GM12878 (cell line): Measurements from ENCODE around the gene FRMD8. TPM values are rescaled to one million over a fixed set of nuclear protein-coding genes. Genes with fewer than 3 reads are reported as not detected.

ENCODE experiments used
- ASH2L ChIP-seq: fragments of 300-600, 200-600 bp; sonication (generic); IDR thresholded peaks from 2 replicates; pipeline ENCODE4 v1.6.1; 2017; ENCODE audit warnings: low read depth, mild to moderate bottlenecking, borderline replicate concordance
- BCL3 ChIP-seq: IDR thresholded peaks from 2 replicates; pipeline ENCODE4 v1.6.1; 2011; ENCODE audit warnings: borderline replicate concordance, low read depth, mild to moderate bottlenecking, moderate library complexity, low read length; ENCODE audit not compliant: insufficient read depth, poor library complexity, severe bottlenecking
- BMI1 ChIP-seq: fragments of 450-650 bp; IDR thresholded peaks from 2 replicates; pipeline ENCODE4 v1.6.1; 2016; ENCODE audit warnings: mild to moderate bottlenecking, moderate library complexity, borderline replicate concordance
- EED ChIP-seq: sonication (generic); IDR thresholded peaks from 2 replicates; pipeline ENCODE4 v1.6.1; 2016; ENCODE audit warnings: antibody characterized with exemption, low read depth
- ELK1 ChIP-seq: IDR thresholded peaks from 2 replicates; pipeline ENCODE4 v1.6.1; 2012; ENCODE audit warnings: low read depth, low read length, improper control_type of control experiment
- GABPA ChIP-seq: IDR thresholded peaks from 2 replicates; pipeline ENCODE4 v1.6.1; 2014; ENCODE audit warnings: antibody characterized with exemption, low read depth, mild to moderate bottlenecking, inconsistent platforms
- GATAD2B ChIP-seq: fragments of 450-650 bp; conservative IDR thresholded peaks from 2 replicates; pipeline ENCODE4 v1.6.1; 2017; ENCODE audit warnings: low read depth, mild to moderate bottlenecking, moderate library complexity
- IRF5 ChIP-seq: fragments of 450-650 bp; IDR thresholded peaks from 2 replicates; pipeline ENCODE4 v1.6.1; 2017; ENCODE audit warnings: borderline replicate concordance
- STAT1 ChIP-seq: fragments of 450-650 bp; conservative IDR thresholded peaks from 2 replicates; pipeline ENCODE4 v1.6.1; 2014; ENCODE audit warnings: antibody characterized with exemption, mild to moderate bottlenecking
- TARDBP ChIP-seq: IDR thresholded peaks from 2 replicates; pipeline ENCODE4 v1.6.1; 2016; ENCODE audit warnings: borderline replicate concordance
- TCF7 ChIP-seq: IDR thresholded peaks from 2 replicates; pipeline ENCODE4 v1.6.1; 2014; ENCODE audit warnings: antibody characterized with exemption, borderline replicate concordance
- YBX1 ChIP-seq: fragments of 450-650 bp; IDR thresholded peaks from 2 replicates; pipeline ENCODE4 v1.6.1; 2016; ENCODE audit warnings: antibody characterized with exemption
- ZSCAN29 ChIP-seq: fragments of 450-650 bp; IDR thresholded peaks from 2 replicates; pipeline ENCODE4 v1.6.1; 2017; ENCODE audit warnings: mild to moderate bottlenecking, moderate library complexity
- polyA plus RNA-seq, 11 experiments: library from polyadenylated mRNA; depleted of rRNA in 4 of 11; unstranded in 6 of 11; stranded (reverse) in 5 of 11; fragments of >200 nt; fragmentation: Nextera tagmentation in 4 of 11; fragmentation: Illumina TruSeq in 1 of 11; extraction: Ambion mirVana in 4 of 11; extraction: Trizol in 1 of 11; gene quantifications; 1 replicate in 1 of 11; 2 replicates in 10 of 11; pipeline versions ENCODE4 v1.2.1 to v1.2.3, GENCODE V29; 2011 to 2016; ENCODE audit warnings: inconsistent platforms in 2 of 11, missing spikeins in 2 of 11, low read depth in 1 of 11
- total RNA-seq, 4 experiments: library from RNA; depleted of rRNA in 3 of 4; stranded (reverse); fragments of >200 nt in 3 of 4; fragmentation: Illumina TruSeq in 1 of 4; extraction: Trizol in 1 of 4; gene quantifications; 2 replicates each; pipeline versions ENCODE4 v1.2.1 to v1.2.3, GENCODE V29; 2013 to 2021
- TF ChIP-seq, protein P1 (sequence below): fragments of 450-650 bp; conservative IDR thresholded peaks from 2 replicates; pipeline ENCODE4 v1.6.1; 2017; ENCODE audit warnings: mild to moderate bottlenecking, moderate library complexity
- TF ChIP-seq, protein P2 (sequence below): IDR thresholded peaks from 2 replicates; pipeline ENCODE4 v1.6.1; 2012; ENCODE audit warnings: mild to moderate bottlenecking, low read depth, low read length

The FRMD8 gene
- total and polyA plus RNA-seq, 10 of the 15 experiments (the other 5 are each of a cell fraction or from before 2014, with no cell fraction given): 8.3 to 69.4 (median 28.0) TPM

DNA sequence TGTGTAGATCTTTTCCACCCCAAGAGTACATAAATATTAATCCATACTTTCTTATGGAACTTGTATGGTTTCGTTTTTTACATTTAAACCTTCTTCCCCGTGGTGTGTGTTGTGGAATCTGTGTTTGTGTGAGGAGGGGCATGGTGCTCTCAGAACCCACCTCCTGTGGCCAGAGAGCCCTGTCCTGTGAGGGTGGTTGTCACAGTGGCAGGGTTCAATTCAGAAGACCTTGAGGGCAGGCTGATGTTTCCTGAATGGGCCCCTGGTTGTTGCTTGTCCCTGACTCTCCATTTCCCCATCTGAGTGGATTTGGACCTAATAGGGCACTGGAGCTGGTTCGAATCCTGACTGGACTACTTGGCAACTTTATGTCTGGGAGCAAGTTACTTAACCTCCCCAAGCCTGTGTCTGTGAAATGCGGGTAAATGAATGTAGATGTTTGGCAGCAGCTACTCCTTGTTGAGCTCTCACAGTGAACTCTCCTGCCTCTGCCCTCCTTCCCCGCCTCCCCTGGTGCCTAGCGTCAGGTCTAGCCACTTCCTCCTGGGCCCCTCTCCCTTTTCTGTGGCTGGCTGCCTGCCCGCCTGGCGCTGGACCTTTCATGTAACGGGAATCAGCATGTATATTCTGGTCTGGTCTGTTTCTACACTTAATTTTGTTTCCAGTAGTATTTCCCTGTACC lies 43.4 kb downstream of the FRMD8 start (continued):
- no peak for TF ChIP-seq ELK1
- no peak for TF ChIP-seq YBX1
- TF ChIP-seq GATAD2B: no peak; the same call in 1 of the 2 replicates
- TF ChIP-seq, protein P1, sequence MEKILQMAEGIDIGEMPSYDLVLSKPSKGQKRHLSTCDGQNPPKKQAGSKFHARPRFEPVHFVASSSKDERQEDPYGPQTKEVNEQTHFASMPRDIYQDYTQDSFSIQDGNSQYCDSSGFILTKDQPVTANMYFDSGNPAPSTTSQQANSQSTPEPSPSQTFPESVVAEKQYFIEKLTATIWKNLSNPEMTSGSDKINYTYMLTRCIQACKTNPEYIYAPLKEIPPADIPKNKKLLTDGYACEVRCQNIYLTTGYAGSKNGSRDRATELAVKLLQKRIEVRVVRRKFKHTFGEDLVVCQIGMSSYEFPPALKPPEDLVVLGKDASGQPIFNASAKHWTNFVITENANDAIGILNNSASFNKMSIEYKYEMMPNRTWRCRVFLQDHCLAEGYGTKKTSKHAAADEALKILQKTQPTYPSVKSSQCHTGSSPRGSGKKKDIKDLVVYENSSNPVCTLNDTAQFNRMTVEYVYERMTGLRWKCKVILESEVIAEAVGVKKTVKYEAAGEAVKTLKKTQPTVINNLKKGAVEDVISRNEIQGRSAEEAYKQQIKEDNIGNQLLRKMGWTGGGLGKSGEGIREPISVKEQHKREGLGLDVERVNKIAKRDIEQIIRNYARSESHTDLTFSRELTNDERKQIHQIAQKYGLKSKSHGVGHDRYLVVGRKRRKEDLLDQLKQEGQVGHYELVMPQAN: no peak
- TF ChIP-seq EED: peak; percentile 69
- TF ChIP-seq, protein P2, sequence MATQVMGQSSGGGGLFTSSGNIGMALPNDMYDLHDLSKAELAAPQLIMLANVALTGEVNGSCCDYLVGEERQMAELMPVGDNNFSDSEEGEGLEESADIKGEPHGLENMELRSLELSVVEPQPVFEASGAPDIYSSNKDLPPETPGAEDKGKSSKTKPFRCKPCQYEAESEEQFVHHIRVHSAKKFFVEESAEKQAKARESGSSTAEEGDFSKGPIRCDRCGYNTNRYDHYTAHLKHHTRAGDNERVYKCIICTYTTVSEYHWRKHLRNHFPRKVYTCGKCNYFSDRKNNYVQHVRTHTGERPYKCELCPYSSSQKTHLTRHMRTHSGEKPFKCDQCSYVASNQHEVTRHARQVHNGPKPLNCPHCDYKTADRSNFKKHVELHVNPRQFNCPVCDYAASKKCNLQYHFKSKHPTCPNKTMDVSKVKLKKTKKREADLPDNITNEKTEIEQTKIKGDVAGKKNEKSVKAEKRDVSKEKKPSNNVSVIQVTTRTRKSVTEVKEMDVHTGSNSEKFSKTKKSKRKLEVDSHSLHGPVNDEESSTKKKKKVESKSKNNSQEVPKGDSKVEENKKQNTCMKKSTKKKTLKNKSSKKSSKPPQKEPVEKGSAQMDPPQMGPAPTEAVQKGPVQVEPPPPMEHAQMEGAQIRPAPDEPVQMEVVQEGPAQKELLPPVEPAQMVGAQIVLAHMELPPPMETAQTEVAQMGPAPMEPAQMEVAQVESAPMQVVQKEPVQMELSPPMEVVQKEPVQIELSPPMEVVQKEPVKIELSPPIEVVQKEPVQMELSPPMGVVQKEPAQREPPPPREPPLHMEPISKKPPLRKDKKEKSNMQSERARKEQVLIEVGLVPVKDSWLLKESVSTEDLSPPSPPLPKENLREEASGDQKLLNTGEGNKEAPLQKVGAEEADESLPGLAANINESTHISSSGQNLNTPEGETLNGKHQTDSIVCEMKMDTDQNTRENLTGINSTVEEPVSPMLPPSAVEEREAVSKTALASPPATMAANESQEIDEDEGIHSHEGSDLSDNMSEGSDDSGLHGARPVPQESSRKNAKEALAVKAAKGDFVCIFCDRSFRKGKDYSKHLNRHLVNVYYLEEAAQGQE: no peak
- no peak for TF ChIP-seq STAT1
- peak; percentile 20 for TF ChIP-seq BCL3
- TF ChIP-seq ZSCAN29: no peak
- TF ChIP-seq TARDBP: peak; percentile 25; the same call in 1 of the 2 replicates
- no peak for TF ChIP-seq IRF5
- no peak for TF ChIP-seq GABPA
- TF ChIP-seq BMI1: no peak
- TF ChIP-seq ASH2L: no peak
- no peak for TF ChIP-seq TCF7
- TF ChIP-seq, all 136 proteins: peak for 15
